Activated CD4-positive, alpha-beta T cell treated with anti-CD3 and anti-CD28 coated beads, Interleukin-2, amount 10 ng/mL, durations not matched to agents 7 days and 5 days (primary cell): ENCODE measurements around the gene FLT4. TPM values are rescaled to one million over a fixed set of nuclear protein-coding genes. Genes with fewer than 3 reads are reported as not detected.

Source experiments
- CTCF ChIA-PET: fragments of 350-600 bp; sonication (Branson Sonifier 250); formaldehyde crosslinking; loops from one replicate; lab custom pipeline; 2021; ENCODE audit warnings: antibody characterized with exemption; lab: Charles Lee
- POLR2A ChIA-PET: fragments of 350-600 bp; sonication (Branson Sonifier 250); formaldehyde crosslinking; loops from one replicate; lab custom pipeline; 2021; ENCODE audit warnings: antibody characterized with exemption; lab: Charles Lee
- DNase-seq: peaks from one replicate; pipeline ENCODE4 v3.0.0-alpha.2; 2020
- H3K27ac Mint-ChIP-seq: one replicate; pipeline ENCODE4 v1.8.0; 2021; ENCODE audit warnings: mild to moderate bottlenecking, moderate library complexity, mixed read lengths
- H3K27me3 Mint-ChIP-seq: one replicate; pipeline ENCODE4 v1.8.0; 2021; ENCODE audit warnings: mixed read lengths
- H3K36me3 Mint-ChIP-seq: one replicate; pipeline ENCODE4 v1.8.0; 2021; ENCODE audit warnings: low read depth, mixed read lengths
- H3K4me1 Mint-ChIP-seq: one replicate; pipeline ENCODE4 v1.8.0; 2021; ENCODE audit warnings: mixed read lengths
- H3K4me3 Mint-ChIP-seq: one replicate; pipeline ENCODE4 v1.8.0; 2021; ENCODE audit warnings: mild to moderate bottlenecking, moderate library complexity, mixed read lengths
- H3K9me3 Mint-ChIP-seq: one replicate; pipeline ENCODE4 v1.8.0; 2021; ENCODE audit warnings: mixed read lengths
- total RNA-seq, 2 experiments: library from RNA; stranded (reverse); gene quantifications; one replicate each; pipeline ENCODE4 v1.2.3, GENCODE V29; 2021

The FLT4 gene
- total RNA-seq, 2 experiments from 2014 or later, result 0.25 TPM

DNA sequence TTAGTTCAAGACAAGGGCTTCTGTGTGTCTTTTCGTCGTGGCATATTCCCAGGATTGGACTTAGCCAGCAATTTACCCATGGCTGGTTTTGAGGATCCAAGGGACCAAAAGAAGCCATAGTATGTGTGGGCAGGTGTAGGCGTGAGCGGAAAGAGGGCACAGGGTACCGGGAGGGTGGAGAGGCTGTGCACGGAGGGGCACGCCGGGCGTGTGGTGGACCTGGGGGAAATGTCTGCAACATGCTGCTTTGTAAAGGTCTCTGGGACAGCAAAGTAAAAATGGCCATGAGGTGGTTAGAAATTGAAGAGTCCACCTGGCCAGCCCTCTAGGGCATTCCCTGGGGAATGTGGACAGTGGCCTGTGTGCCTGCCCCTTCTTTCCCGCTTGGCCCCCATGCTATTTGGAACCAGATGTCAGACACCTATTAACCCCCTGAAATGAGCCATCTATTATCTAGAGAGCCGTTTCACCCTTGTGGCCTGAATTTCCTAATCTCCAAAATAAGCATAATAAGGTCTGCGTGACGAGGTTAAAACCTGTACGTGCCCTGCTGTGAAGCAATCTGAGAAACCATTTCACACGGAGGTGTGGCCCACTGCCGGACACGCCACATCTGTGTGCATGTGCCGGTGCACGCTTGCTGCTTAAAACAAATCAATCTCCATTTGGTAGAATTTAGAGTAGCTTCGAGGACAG, 5.1 kb downstream of the FLT4 start:
- Mint-ChIP-seq H3K27ac (no peak overlapping the region), H3K9me3 (no peaks in the 10 kb centered on the region), H3K4me1 (peaks cover 3% of the 10 kb centered on the region), H3K36me3 (no peaks in the 10 kb centered on the region), H3K27me3 (peaks cover 17% of the 10 kb centered on the region), H3K4me3 (no peak overlapping the region)
- ChIA-PET POLR2A (no interaction called here), CTCF (no interaction called here)
- no peak for DNase-seq

- H3K4me1 Mint-ChIP-seq, result peaks cover under 1% of the 10 kb centered on the region
- no peak overlapping the region for H3K27ac Mint-ChIP-seq
- ChIA-PET POLR2A (no interaction called here), CTCF (no interaction called here)
- H3K9me3 Mint-ChIP-seq, result no peaks in the 10 kb centered on the region
- H3K27me3 Mint-ChIP-seq, result peaks cover 12% of the 10 kb centered on the region
- no peak overlapping the region for H3K4me3 Mint-ChIP-seq
- H3K36me3 Mint-ChIP-seq, result no peaks in the 10 kb centered on the region
- no peak for DNase-seq
Measured at GRCh38 chr5:180643191-180643851, 6.1 kb downstream of the FLT4 start.

- POLR2A ChIA-PET, result no interaction called here
- H3K4me3 Mint-ChIP-seq, result no peak overlapping the region
- no peaks in the 10 kb centered on the region for H3K4me1 Mint-ChIP-seq
- H3K27me3 Mint-ChIP-seq, result peaks cover 7% of the 10 kb centered on the region
- H3K27ac Mint-ChIP-seq, result no peak overlapping the region
- CTCF ChIA-PET, result interaction anchor here (1.2 kb wide), 1 partner anchor 10 kb away, joined by 3 read pairs; no protein-coding TSS in a partner anchor
- no peaks in the 10 kb centered on the region for H3K36me3 Mint-ChIP-seq
- no peak for DNase-seq
- no peaks in the 10 kb centered on the region for H3K9me3 Mint-ChIP-seq
Measured at GRCh38 chr5:180642779-180643178, 6.6 kb downstream of the FLT4 start.

GRCh38 chr5:180642181-180642775, 7.1 kb downstream of the FLT4 start:
- ChIA-PET CTCF (interaction anchor here (1.2 kb wide), 1 partner anchor 9 kb away, joined by 3 read pairs; no protein-coding TSS in a partner anchor), POLR2A (no interaction called here)
- H3K36me3 Mint-ChIP-seq, result no peaks in the 10 kb centered on the region
- H3K4me3 Mint-ChIP-seq, result no peak overlapping the region
- no peaks in the 10 kb centered on the region for H3K4me1 Mint-ChIP-seq
- H3K27ac Mint-ChIP-seq, result no peak overlapping the region
- no peaks in the 10 kb centered on the region for H3K9me3 Mint-ChIP-seq
- no peak for DNase-seq
- peaks cover 4% of the 10 kb centered on the region for H3K27me3 Mint-ChIP-seq

DNA sequence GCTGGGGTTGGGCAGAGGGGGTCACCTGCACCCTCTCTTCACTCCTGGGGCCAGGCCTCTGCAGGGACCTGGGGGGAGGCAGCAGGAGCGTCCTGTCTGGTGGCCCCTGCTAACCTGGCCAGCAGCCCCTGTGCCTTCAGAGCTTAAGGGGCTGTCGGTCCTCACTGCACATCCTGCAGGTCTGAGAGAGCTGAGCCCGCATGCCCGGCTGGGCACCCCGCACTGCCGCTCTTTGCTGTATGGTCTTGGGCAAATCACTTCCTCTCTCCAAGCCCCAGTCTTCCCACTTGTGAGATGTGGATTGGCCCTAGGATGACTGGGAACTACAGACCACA, 7.9 kb downstream of the FLT4 start:
- Mint-ChIP-seq H3K9me3 (no peaks in the 10 kb centered on the region), H3K36me3 (no peaks in the 10 kb centered on the region), H3K27ac (no peak overlapping the region), H3K27me3 (peaks cover 4% of the 10 kb centered on the region), H3K4me1 (no peaks in the 10 kb centered on the region), H3K4me3 (no peak overlapping the region)
- CTCF ChIA-PET, result interaction anchor here (1.2 kb wide), 1 partner anchor 9 kb away, joined by 3 read pairs; no protein-coding TSS in a partner anchor
- no peak for DNase-seq
- POLR2A ChIA-PET, result no interaction called here

- Mint-ChIP-seq H3K9me3 (no peaks in the 10 kb centered on the region), H3K27ac (no peak overlapping the region), H3K4me1 (no peaks in the 10 kb centered on the region), H3K36me3 (no peaks in the 10 kb centered on the region), H3K4me3 (no peak overlapping the region), H3K27me3 (peaks cover 1% of the 10 kb centered on the region)
- DNase-seq, result no peak
- POLR2A ChIA-PET, result no interaction called here
- CTCF ChIA-PET, result no interaction called here
Measured at GRCh38 chr5:180640861-180641565, 8.4 kb downstream of the FLT4 start.

GRCh38 chr5:180640611-180640860, 8.9 kb downstream of the FLT4 start:
- POLR2A ChIA-PET, result no interaction called here
- no peaks in the 10 kb centered on the region for H3K4me1 Mint-ChIP-seq
- CTCF ChIA-PET, result no interaction called here

DNA sequence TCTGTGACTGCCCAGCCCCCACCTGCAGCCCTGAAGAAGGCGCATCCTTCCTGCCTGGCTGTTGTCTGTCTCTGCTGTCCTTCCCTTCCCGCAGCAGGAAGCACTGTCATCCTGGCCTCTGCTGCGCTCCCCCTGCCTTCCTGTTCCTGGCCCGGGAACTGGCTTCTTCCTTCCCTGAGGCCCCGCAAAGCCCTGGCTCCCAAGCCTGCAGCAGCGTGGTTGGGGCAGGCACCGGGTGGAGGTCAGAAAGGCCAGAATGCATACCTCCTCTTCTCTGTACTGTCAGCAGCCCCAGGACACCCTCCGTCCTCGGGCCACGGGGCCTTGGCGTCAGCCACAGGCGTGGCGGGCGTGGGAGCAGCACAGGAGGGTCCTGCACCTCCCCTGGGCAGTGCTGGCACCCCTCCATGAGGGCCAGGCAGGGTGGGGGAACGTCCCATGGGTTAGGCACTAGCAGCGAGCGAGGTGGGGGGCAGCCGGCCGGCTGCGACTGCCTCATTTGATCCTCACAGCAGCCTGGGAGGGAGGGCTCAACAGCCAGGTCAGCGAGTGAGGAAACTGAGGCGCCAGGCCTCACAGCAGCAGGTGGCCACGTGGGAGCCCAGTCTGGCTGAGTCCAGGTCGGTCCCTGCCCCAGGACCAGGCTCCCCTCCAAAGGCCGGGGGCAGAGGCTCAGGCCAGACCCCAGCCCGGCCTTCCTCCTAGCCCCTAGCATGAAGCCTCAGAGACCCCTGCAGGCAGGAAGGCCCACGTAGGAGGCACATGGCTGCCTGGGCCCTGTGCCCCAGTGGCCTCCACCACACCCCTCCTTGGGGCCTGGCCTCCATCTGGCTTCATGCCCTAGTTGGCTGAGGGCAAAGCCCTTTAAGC, 9.4 kb downstream of the FLT4 start:
- H3K4me1 Mint-ChIP-seq, result no peaks in the 10 kb centered on the region
- ChIA-PET POLR2A (no interaction called here), CTCF (no interaction called here)
- H3K36me3 Mint-ChIP-seq, result no peaks in the 10 kb centered on the region
- H3K9me3 Mint-ChIP-seq, result no peaks in the 10 kb centered on the region
- DNase-seq, result no peak
- H3K27me3 Mint-ChIP-seq, result no peaks in the 10 kb centered on the region
- no peak overlapping the region for H3K27ac Mint-ChIP-seq
- no peak overlapping the region for H3K4me3 Mint-ChIP-seq

More at GRCh38 chr5:180640611-180640860, 8.9 kb downstream of the FLT4 start:
- Mint-ChIP-seq H3K27ac (no peak overlapping the region), H3K36me3 (no peaks in the 10 kb centered on the region), H3K27me3 (no peaks in the 10 kb centered on the region), H3K4me3 (no peak overlapping the region), H3K9me3 (no peaks in the 10 kb centered on the region)
- DNase-seq, result no peak

DNA sequence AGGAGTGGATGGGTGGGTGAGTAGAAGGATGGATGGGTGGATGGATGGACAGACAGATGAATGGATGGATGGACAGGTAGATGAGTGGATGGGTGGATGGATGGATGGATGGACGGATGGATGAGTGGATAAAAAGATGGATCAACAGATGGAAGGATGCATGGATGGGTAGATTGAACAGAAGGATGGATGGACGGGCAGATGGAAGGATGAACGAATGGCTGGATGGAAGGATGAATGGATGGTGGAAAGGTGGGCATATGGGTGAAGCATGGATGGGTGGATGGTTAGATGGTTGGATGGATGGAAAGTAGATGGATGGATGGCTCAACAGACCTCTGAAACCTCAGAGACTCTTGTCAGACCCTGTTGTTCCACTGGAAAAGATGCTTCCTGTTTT, 10.1 kb downstream of the FLT4 start:
- H3K4me3 Mint-ChIP-seq, result no peak overlapping the region
- no peak overlapping the region for H3K27ac Mint-ChIP-seq
- no peaks in the 10 kb centered on the region for H3K9me3 Mint-ChIP-seq
- no peaks in the 10 kb centered on the region for H3K36me3 Mint-ChIP-seq
- no peaks in the 10 kb centered on the region for H3K27me3 Mint-ChIP-seq
- DNase-seq, result no peak
- CTCF ChIA-PET, result no interaction called here
- H3K4me1 Mint-ChIP-seq, result no peaks in the 10 kb centered on the region
- POLR2A ChIA-PET, result no interaction called here

DNA sequence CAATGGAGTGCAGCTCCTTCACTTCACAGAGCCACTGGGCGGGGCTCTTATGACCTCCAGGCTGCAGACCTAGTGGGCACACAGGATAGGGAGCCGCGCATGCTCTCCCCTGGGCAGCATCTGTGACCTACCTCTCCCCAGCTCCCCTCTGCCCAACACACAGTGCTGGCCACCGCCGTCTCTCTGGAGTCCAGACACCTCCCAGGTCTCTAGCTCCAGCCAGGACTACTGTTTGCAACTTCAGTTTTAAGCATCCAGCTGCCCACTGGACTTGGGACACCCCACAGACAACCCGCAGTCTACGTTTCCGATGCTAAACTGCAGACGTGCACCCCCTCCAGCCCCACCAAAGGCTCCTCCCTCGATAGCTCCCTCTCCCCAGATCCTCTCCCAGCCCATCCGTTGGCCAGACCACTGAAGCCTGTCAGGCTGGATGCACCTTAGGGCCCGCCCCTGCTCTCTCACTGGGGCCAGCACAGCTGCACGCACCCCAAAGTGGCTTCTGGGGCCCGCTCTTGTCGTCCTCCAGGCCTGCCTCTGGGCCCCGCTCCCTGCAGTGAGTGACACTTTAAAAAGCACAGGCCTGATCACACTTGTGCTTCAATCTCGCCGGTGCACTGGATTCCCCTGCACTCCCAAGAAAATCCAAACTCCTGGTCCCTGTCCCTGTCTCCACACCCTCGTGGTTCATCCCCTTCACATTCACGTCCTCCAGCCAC, 11.3 kb downstream of the FLT4 start:
- H3K4me1 Mint-ChIP-seq, result no peaks in the 10 kb centered on the region
- CTCF ChIA-PET, result interaction anchor here (0.6 kb wide), 1 partner anchor 9 kb away, joined by 3 read pairs; no protein-coding TSS in a partner anchor

GRCh38 chr5:180636403-180637075, 12.9 kb downstream of the FLT4 start:
- Mint-ChIP-seq H3K27me3 (no peaks in the 10 kb centered on the region), H3K9me3 (no peaks in the 10 kb centered on the region)

More for the DNA sequence above, 11.3 kb downstream of the FLT4 start:
- Mint-ChIP-seq H3K36me3 (no peaks in the 10 kb centered on the region), H3K27me3 (no peaks in the 10 kb centered on the region), H3K4me3 (no peak overlapping the region), H3K27ac (no peak overlapping the region), H3K9me3 (no peaks in the 10 kb centered on the region)
- POLR2A ChIA-PET, result interaction anchor here (0.6 kb wide), 1 partner anchor 184 kb away, joined by 3 read pairs; no protein-coding TSS in a partner anchor
- DNase-seq, result no peak

More at GRCh38 chr5:180636403-180637075, 12.9 kb downstream of the FLT4 start:
- Mint-ChIP-seq H3K27ac (no peak overlapping the region), H3K4me3 (no peak overlapping the region), H3K4me1 (no peaks in the 10 kb centered on the region), H3K36me3 (no peaks in the 10 kb centered on the region)
- no peak for DNase-seq
- ChIA-PET CTCF (no interaction called here), POLR2A (no interaction called here)
